Measurements from ENCODE around the gene LYPD8.
A peak's percentile ranks its signal among the peaks of the same experiment; 100 is the strongest.
"Not testable (repeated sequence)": the region's sequence is repeated elsewhere in the genome, so short reads cannot be mapped to it uniquely, and the experiment has no call there.

LYPD8 gene

GRCh38 chr1:248800459-248800858 is 44.9 kb upstream of the LYPD8 start:
- H3F3A ChIP-seq (ENCODE audit: insufficient read depth, low read length): peaks cover 13% of the 10 kb centered on the region
- DNase-seq: peak; percentile 33
- no peaks in the 10 kb centered on the region for H3K27me3 ChIP-seq (replicated peaks; ENCODE audit: insufficient read depth, low read length)
- no peak overlapping the region; the same call in 1 of the 2 replicates for H3K27ac ChIP-seq (ENCODE audit: low read length)
- H3K4me1 ChIP-seq (ENCODE audit: low read length): peaks cover 18% of the 10 kb centered on the region
- H3K79me2 ChIP-seq (ENCODE audit: low read length): no peaks in the 10 kb centered on the region
- H2AFZ ChIP-seq (ENCODE audit: low read length): no peak overlapping the region
- H4K20me1 ChIP-seq (ENCODE audit: insufficient read depth, low read length): no peaks in the 10 kb centered on the region
- TF ChIP-seq EZH2phosphoT487 (IDR thresholded peaks at IDR 0.05; ENCODE audit: low read length) (no peak), EZH2 (optimal IDR thresholded peaks at IDR 0.05; ENCODE audit: low read depth, low read length) (no peak), CTCF (IDR thresholded peaks at IDR 0.05; ENCODE audit: low read length) (no peak)
- no peaks in the 10 kb centered on the region for H3K36me3 ChIP-seq (replicated peaks; ENCODE audit: insufficient read depth, low read length)
- peak overlapping the region; percentile 52 for H3K4me2 ChIP-seq (ENCODE audit: low read depth, low read length)
- peak overlapping the region; percentile 14; the same call in 1 of the 2 replicates for H3K4me3 ChIP-seq (ENCODE audit: low read length)
- no peak overlapping the region for H3K9ac ChIP-seq (ENCODE audit: low read length)
- H3K9me3 ChIP-seq (replicated peaks; ENCODE audit: insufficient read depth, low read length): no peaks in the 10 kb centered on the region
- no peaks in the 10 kb centered on the region for H3K9me2 ChIP-seq (replicated peaks; ENCODE audit: insufficient read depth, low read length)

- Histone ChIP-seq H3K4me1 (ENCODE audit: low read length) (peaks cover 7% of the 10 kb centered on the region), H3K9me3 (replicated peaks; ENCODE audit: insufficient read depth, low read length) (no peaks in the 10 kb centered on the region), H3K27me3 (replicated peaks; ENCODE audit: insufficient read depth, low read length) (no peaks in the 10 kb centered on the region), H3K4me3 (ENCODE audit: low read length) (no peak overlapping the region), H3K27ac (ENCODE audit: low read length) (no peak overlapping the region), H4K20me1 (ENCODE audit: insufficient read depth, low read length) (no peaks in the 10 kb centered on the region), H2AFZ (ENCODE audit: low read length) (no peak overlapping the region), H3K79me2 (ENCODE audit: low read length) (no peaks in the 10 kb centered on the region), H3K36me3 (replicated peaks; ENCODE audit: insufficient read depth, low read length) (no peaks in the 10 kb centered on the region), H3K9ac (ENCODE audit: low read length) (no peak overlapping the region), H3F3A (ENCODE audit: insufficient read depth, low read length) (no peaks in the 10 kb centered on the region), H3K9me2 (replicated peaks; ENCODE audit: insufficient read depth, low read length) (no peaks in the 10 kb centered on the region), H3K4me2 (ENCODE audit: low read depth, low read length) (no peak overlapping the region)
- TF ChIP-seq CTCF (IDR thresholded peaks at IDR 0.05; ENCODE audit: low read length) (no peak), EZH2 (optimal IDR thresholded peaks at IDR 0.05; ENCODE audit: low read depth, low read length) (no peak), EZH2phosphoT487 (IDR thresholded peaks at IDR 0.05; ENCODE audit: low read length) (no peak)
- no peak for DNase-seq
Observed at GRCh38 chr1:248798791-248799190, 43.2 kb upstream of the LYPD8 start.

DNA sequence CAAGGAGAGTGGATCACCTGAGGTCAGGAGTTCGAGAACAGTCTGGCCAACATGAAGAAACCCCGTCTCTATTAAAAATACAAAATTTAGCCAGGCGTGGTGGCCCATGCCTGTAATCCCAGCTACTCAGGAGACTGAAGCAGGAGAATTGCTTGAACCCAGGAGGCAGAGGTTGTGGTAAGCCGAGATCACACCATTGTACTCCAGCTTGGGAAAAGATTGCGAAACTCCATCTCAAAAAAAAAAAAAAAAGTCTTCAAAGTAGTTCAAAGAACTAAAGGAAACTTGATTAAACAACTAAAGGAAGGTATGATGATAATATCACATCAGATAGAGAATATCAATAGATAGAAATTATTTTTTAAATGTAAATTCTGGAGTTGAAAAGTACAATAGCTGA is 39.1 kb upstream of the LYPD8 start:
- H3K36me3 ChIP-seq (replicated peaks; ENCODE audit: insufficient read depth, low read length); H3K9me2 ChIP-seq (replicated peaks; ENCODE audit: insufficient read depth, low read length); H3K4me2 ChIP-seq (ENCODE audit: low read depth, low read length); DNase-seq; H3K4me1 ChIP-seq (ENCODE audit: low read length); H3K4me3 ChIP-seq (ENCODE audit: low read length); H3K27ac ChIP-seq (ENCODE audit: low read length); H2AFZ ChIP-seq (ENCODE audit: low read length); H3K27me3 ChIP-seq (replicated peaks; ENCODE audit: insufficient read depth, low read length); H3K9me3 ChIP-seq (replicated peaks; ENCODE audit: insufficient read depth, low read length); H3K9ac ChIP-seq (ENCODE audit: low read length); H4K20me1 ChIP-seq (ENCODE audit: insufficient read depth, low read length); H3K79me2 ChIP-seq (ENCODE audit: low read length); H3F3A ChIP-seq (ENCODE audit: insufficient read depth, low read length): not testable (repeated sequence)

DNA sequence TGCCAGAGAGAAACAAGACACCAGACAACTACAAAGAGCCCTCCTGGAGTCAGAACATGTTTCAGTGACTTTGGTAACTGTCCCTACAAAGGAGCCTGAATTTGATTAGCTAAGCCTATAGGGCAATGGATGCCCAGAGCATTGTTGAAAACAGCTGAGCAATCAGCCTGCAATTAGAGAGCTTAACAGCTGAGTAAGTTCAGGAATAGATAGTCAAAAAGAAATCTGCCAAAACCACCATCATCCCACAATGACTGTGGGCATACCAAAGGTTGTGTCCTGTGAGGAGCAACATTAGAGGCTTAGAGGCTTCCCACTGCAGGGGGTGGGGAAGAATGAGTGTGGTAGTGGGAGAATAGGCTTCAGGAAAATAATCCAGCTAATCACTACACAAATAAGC is 38.0 kb upstream of the LYPD8 start:
- H3K4me1 ChIP-seq (ENCODE audit: low read length): no peaks in the 10 kb centered on the region
- TF ChIP-seq EZH2phosphoT487 (IDR thresholded peaks at IDR 0.05; ENCODE audit: low read length) (no peak), EZH2 (optimal IDR thresholded peaks at IDR 0.05; ENCODE audit: low read depth, low read length) (no peak), CTCF (IDR thresholded peaks at IDR 0.05; ENCODE audit: low read length) (no peak)
- no peak overlapping the region for H3K27ac ChIP-seq (ENCODE audit: low read length)
- H3K4me3 ChIP-seq (ENCODE audit: low read length): no peak overlapping the region
- H3K9me3 ChIP-seq (replicated peaks; ENCODE audit: insufficient read depth, low read length): no peaks in the 10 kb centered on the region
- H3K79me2 ChIP-seq (ENCODE audit: low read length): no peaks in the 10 kb centered on the region
- no peak overlapping the region for H3K4me2 ChIP-seq (ENCODE audit: low read depth, low read length)
- no peak for DNase-seq
- no peaks in the 10 kb centered on the region for H3F3A ChIP-seq (ENCODE audit: insufficient read depth, low read length)
- no peak overlapping the region for H2AFZ ChIP-seq (ENCODE audit: low read length)
- no peaks in the 10 kb centered on the region for H4K20me1 ChIP-seq (ENCODE audit: insufficient read depth, low read length)
- no peaks in the 10 kb centered on the region for H3K27me3 ChIP-seq (replicated peaks; ENCODE audit: insufficient read depth, low read length)
- H3K9me2 ChIP-seq (replicated peaks; ENCODE audit: insufficient read depth, low read length): no peaks in the 10 kb centered on the region
- no peaks in the 10 kb centered on the region for H3K36me3 ChIP-seq (replicated peaks; ENCODE audit: insufficient read depth, low read length)
- no peak overlapping the region for H3K9ac ChIP-seq (ENCODE audit: low read length)
